Measurements from ENCODE around the gene GHRHR.

Gene GHRHR

GRCh38 chr7:30965372-30965771 is 1.6 kb downstream of the GHRHR start:
- no peak for DNase-seq (ENCODE audit: extremely low spot score, insufficient read length, low read depth)
- FAIRE-seq = no peak

DNA sequence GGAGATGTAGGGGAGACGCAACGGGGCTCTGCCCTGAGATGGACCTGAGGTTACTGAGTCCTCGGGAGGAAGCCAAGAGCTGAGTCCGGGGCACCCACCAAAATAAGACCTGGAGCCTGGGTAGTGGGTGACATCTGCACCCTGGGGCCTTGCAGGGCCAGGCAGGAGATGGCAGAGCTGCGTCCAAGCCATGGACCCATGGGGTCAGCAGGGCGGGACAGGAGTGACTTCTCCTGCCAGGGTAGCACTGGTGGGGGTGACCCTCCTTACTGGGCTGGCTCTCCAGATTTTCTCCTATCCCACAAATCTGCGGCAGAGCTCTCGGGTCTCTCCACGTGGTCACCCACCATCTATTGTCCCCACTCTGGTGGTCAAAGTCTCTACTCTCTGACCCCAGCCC is 2.1 kb downstream of the GHRHR start:
- FAIRE-seq (no peak), DNase-seq (ENCODE audit: extremely low spot score, insufficient read length, low read depth) (no peak)

GRCh38 chr7:30968294-30968693 is 4.5 kb downstream of the GHRHR start:
- DNase-seq (ENCODE audit: extremely low spot score, insufficient read length, low read depth) (no peak), FAIRE-seq (peak; percentile 60)

DNA sequence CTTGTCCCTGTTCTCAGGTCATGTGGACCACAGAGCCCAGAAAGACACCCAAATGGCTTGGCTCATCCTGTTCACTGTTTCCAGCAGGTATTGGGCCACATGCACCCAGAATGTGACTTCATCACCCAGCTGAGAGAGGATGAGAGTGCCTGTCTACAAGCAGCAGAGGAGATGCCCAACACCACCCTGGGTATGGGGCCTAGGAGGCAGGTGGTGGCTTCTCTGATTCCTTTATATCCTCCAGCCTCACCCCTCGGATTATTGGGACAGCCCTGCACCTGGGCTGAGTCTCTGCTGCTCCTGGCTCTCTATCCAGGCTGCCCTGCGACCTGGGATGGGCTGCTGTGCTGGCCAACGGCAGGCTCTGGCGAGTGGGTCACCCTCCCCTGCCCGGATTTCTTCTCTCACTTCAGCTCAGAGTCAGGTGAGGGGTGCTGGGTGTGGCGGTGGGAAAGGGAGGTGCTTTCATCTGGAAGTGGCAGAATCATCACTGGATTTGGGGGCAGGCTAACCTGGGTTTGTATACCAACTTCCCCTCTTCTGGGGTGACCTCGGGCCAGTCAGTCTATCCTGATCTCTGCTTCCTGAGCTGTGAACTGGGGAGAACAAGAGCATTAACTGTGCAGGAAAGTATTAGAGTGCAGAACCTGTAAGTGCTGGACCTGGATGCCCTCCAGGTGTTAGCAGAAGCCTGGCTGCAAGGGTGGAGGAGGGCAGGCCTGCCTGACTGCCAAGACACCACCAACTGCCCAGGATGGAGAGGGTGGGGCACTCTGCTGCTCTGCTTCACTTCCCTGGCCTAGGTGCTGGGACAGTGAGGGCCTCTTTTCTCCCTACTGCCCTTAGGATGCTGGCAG is 5.2 kb downstream of the GHRHR start:
- no peak for FAIRE-seq
- no peak for DNase-seq (ENCODE audit: extremely low spot score, insufficient read length, low read depth)

GRCh38 chr7:30969604-30969970 is 5.8 kb downstream of the GHRHR start:
- no peak for DNase-seq (ENCODE audit: extremely low spot score, insufficient read length, low read depth)
- FAIRE-seq = no peak

DNA sequence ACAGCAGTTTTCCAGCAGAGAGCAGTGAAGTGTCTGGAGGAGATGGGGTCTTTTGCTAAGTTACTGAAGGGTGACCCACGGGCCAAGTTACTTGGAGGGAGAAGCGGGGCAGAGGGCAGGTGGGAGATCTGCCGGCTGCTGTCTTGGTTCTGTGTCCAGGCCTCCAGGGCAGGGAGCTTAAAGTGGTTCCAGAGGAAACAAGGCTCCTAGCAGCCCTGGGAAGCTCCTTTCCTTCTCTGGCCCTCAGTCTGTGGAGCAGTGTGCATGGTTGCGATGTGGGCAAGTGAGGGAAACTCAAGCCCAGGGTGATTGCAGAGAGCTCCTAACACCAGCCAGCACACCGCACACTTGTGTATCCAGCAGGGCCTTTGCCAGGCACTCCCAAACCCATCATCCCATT is 6.3 kb downstream of the GHRHR start:
- DNase-seq (ENCODE audit: extremely low spot score, insufficient read length, low read depth) = no peak

DNA sequence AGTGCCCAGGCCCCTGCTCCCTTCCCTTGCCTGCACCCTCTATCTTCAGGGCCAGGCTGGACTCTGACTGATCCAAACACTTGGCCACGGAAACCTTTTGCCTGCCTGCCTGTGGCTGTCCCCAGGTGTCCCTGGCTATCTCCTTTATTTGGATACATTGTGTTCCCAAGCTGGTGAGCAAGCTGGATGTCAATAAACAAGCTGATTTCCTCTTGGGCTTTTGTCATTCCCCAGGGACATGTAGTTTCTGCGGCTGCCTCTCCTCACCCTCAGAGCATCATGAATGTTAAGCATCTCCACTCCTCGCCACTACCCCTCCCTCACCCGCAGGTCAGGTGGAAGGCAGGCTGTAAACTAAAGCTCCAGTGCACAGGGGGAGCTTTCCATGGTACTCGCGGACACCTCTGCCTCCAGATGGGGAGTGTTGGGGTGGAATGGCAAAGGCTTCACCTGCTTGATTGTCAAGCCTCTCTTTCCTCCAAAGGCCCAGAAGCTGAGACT is 6.9 kb downstream of the GHRHR start:
- FAIRE-seq (no peak), DNase-seq (ENCODE audit: extremely low spot score, insufficient read length, low read depth) (no peak)

More for the DNA sequence above, 6.3 kb downstream of the GHRHR start:
- FAIRE-seq = no peak

GRCh38 chr7:30971440-30971839 is 7.7 kb downstream of the GHRHR start:
- FAIRE-seq (no peak), DNase-seq (ENCODE audit: extremely low spot score, insufficient read length, low read depth) (no peak)

GRCh38 chr7:30971840-30972563 is 8.2 kb downstream of the GHRHR start:
- DNase-seq (ENCODE audit: extremely low spot score, insufficient read length, low read depth) (no peak), FAIRE-seq (no peak)

- FAIRE-seq (no peak), DNase-seq (ENCODE audit: extremely low spot score, insufficient read length, low read depth) (no peak)
These were observed 9.5 kb downstream of the GHRHR start for GRCh38 chr7:30973292-30973691.

GRCh38 chr7:30973791-30974604 is 10.2 kb downstream of the GHRHR start:
- no peak for FAIRE-seq
- DNase-seq (ENCODE audit: extremely low spot score, insufficient read length, low read depth) = no peak

DNA sequence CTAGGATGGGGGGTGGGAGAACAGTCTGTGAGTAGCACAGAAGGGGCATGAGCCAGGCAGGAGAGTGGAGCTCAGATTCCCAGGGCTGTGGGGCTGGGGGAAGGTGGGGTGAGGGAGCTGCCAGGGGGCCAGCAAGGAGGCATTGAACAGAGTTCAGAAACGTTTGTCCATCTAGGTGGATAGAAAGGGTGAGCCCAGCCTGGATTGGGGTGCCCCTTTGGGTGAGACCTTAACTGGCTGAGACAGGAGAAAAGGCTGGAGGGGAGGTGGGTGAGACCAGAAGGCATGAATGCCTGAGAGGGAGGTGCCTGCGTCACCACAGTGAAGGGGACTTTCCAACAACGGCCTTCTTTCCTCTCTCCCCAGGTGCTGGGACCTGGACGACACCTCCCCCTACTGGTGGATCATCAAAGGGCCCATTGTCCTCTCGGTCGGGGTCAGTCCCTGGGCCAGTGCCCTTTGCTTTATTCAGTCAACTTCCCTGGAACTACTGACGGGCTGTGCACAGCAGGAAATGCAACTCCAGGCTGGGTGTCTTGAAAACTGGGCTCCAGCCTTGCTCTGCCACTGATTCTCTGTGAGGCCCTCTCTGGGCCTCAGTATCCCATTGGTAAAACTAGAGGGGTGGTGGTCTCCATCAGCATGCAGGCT is 11.0 kb downstream of the GHRHR start:
- FAIRE-seq = peak; percentile 96
- peak; percentile 76 for DNase-seq (ENCODE audit: extremely low spot score, insufficient read length, low read depth)

DNA sequence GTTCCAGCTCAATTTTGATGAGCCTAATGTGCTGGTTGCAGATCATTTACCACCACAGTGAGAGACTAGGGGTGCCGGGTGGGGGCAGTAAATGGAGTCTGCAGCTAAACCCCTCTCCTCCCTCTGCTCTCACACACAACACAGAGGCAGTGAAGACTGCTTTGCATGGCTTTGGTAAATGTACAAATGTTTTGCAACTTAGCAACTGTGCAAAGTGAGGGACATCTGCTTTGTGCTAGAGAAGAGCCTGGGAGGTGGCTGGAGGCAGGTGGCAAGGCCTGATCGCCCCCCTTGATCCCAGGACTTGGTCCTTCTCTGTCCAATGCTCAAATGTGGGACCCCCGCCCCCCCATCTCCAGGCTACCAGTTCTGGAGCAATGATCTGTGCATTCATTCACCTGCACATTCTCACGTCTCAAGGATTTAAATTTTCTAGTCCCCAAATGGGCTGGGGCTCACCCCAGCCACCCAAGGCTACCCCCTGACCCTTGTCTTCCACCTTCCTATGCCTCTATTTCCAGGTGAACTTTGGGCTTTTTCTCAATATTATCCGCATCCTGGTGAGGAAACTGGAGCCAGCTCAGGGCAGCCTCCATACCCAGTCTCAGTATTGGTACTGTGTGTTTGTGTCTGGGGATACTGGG is 11.6 kb downstream of the GHRHR start:
- no peak for FAIRE-seq

GRCh38 chr7:30976381-30976780 is 12.6 kb downstream of the GHRHR start:
- no peak for DNase-seq (ENCODE audit: extremely low spot score, insufficient read length, low read depth)
- no peak for FAIRE-seq

More for the DNA sequence above, 11.6 kb downstream of the GHRHR start:
- DNase-seq (ENCODE audit: extremely low spot score, insufficient read length, low read depth) = no peak

DNA sequence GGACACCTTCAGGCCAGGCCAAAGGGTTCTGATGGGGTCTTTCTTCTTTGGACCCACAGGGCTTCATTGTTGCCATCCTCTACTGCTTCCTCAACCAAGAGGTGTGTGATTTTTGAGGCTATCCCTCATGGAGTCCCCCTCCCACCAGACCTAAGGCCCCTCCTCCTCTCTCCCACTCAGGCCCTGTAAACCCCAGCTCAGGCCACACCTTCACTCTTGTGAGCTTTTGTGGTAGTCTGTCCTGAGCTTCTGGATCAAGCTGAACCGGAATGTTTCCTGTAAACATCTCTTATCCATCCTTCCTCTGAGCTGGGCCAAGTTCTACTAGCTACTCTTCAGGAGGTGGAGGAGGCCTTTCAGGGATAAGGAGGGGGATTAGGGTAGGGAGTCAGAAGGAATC is 13.5 kb downstream of the GHRHR start:
- DNase-seq (ENCODE audit: extremely low spot score, insufficient read length, low read depth) (no peak), FAIRE-seq (no peak)

DNA sequence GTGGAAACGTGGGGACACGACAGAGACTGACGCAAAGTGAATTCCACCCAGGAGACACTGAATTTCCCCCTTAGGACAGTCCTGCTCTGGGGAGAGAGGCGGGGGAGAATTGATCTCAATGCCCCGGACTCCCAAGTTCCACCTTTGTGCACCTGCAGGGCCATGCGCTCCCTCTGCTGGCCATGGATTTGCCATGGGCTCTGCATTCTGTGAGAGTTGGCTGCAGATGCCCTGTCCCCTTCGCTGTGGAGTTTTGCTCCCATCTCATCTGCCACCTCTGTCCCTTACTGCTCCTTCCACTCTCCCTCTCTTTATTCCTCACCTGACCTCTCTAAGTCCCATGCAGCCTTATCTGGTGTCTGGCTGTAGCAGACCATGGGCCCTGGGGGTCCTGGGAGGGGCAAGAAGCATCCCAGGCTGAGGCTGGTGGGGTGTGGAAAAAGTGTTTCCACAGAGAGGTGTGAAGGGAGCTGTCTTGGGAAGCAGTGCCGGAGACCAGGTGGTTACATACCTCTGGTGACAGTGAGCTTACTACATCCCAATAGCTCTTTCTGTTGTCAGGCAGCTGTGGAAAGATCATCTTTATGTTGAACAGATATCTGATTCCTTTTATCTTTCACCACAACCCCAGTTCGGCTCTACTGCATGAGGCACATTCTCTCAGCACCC is 14.3 kb downstream of the GHRHR start:
- DNase-seq (ENCODE audit: extremely low spot score, insufficient read length, low read depth) = no peak
- peak; percentile 39 for FAIRE-seq

DNA sequence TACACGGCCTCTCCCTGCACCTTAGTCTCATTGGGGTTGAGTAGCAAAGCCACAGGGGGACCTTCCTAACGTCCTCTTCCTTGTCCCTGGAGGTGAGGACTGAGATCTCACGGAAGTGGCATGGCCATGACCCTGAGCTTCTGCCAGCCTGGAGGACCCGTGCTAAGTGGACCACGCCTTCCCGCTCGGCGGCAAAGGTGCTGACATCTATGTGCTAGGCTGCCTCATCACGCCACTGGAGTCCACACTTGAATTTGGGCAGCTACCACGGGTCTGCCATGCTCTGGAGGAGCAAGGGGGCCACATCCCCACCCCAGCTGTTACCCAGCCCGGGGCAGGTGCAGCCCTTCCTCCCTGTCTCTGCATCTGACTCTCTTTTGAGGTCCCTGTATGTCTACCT is 15.3 kb downstream of the GHRHR start:
- DNase-seq (ENCODE audit: extremely low spot score, insufficient read length, low read depth) = no peak
- no peak for FAIRE-seq

DNA sequence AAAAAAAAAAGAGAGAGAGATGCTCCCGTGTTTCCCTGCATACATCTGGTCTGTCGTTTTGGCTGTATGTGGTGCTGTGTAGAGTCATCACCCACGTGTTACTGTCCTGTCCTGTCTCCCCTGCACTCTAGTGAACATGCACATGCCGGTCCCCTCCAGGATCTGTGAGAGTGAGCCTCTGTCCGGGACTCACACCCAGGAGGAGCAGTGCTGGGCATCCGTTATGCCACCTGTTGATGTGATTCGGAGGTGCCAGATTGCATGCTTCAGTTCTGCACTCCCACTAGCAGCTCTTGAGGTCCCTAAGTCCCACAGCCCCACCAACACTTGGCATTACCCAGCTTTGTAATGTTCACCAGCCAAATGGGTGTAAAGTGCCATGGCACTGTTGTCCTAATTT is 16.4 kb downstream of the GHRHR start:
- FAIRE-seq = no peak
- no peak for DNase-seq (ENCODE audit: extremely low spot score, insufficient read length, low read depth)

DNA sequence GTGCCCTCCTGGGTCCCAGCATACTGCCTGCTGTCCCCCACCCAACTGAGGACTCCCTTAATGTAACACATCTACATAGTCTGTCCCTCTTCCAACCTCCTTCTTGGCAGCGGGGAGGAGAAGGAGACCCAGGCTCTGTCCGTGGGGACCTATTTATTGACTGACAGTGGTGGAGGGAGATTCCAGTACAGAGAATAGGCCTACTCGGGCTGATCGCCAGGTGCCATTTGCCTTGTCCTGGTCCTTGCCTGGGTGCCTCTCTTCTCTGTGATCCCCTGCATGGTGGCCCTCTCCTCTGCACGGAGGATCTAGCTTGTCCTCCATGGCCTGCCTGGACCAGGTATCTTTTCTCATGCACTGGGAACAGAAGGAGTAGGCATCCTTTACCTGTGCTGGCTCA is 17.0 kb downstream of the GHRHR start:
- DNase-seq (ENCODE audit: extremely low spot score, insufficient read length, low read depth) (no peak), FAIRE-seq (no peak)

All from GM18507 (cell line).